GM19452 (cell line): ENCODE results near the gene SLC39A11.

Experiments used
- ATAC-seq: cut with Tn5 transposase; IDR thresholded peaks from one replicate; pipeline ENCODE4 v1.9.1; 2021; ENCODE audit not compliant: unreplicated experiment

SLC39A11 gene

GRCh38 chr17:72984145-72984925 is 108.2 kb downstream of the SLC39A11 start:
- no peak for ATAC-seq

DNA sequence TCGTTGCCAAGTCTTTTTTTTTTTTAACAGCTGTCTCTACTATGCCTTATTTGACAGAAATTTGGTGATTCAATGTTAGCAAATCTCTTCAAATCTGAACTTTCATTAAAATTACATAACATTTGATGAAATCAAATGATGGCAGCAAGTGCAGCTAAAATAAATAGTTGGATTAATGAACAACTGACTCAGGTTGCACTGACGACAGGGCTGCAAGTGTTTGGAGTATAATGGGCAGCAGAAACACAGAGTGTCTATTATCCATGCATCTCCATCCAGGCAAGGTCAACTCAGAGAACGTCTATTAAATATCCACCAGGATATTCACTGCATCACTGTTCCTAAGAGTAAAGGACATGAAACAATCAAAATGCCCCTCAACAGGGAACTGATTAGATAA is 109.8 kb downstream of the SLC39A11 start:
- no peak for ATAC-seq

GRCh38 chr17:72978593-72979218 is 113.8 kb downstream of the SLC39A11 start:
- ATAC-seq: no peak

GRCh38 chr17:72977771-72978417 is 114.6 kb downstream of the SLC39A11 start:
- no peak for ATAC-seq

DNA sequence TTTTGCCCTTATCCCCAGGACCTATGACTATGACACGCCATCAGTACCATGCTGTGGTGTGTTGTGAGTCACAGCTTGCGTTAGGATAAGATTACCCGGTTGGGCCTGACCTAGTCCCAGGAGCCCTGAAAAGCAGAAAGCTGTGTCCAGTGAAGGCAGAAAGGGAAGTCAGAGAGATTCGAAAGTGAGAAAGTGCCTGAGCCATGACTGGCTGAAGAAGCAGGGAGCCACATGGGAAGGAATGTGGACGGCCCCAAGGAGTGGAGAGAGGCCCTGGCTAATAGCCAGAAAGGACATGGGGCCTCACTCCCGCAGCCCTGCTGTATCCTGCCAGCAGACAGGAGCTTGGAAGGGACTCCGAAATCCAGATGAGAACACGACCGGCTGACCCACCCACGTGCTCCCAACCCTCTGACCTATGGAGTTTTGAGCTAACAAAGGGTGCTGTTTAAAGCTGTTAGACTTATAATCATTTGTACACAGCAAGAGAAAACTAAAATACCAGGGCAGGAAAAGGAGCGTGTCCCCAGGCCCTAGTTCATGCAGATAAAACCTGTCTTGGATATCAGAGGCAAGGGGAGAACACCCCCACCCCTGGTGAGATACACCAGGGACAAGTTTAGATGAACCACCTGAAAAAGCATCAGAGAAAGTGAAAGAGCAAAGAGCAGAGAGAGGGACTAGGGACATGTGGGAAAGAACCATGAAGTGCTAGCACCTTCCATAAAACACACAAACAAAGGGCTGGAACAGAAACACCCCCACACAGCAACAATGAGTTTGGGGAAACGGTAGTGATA is 115.3 kb downstream of the SLC39A11 start:
- no peak for ATAC-seq

GRCh38 chr17:72975509-72975908 is 117.0 kb downstream of the SLC39A11 start:
- ATAC-seq: no peak

DNA sequence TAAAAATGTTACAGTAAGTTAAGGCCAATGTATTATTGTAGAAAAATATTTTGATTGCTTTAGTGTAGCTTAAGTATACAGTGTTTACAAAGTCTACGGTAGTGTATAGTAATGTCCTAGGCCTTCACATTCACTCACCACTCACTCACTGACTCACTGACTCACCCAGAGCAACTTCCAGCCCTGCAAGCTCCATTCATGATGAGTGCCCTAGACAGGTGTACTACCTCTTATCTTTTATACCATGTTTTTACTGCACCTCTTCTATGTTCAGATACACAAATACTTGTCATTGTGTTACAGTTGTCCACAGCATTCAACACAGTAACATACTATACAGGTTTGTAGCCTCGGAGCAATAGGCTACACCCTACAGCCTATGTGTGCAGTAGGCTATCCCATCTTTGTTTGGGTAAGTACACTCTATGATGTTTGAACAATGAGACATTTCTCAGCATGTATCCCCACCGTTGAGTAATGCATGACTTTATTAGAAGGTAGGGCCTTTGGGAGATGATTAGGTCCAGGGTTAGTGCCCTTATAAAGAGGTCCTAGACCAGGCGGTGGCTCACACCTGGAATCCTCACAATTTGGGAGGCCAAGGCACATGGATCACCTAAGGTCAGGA is 117.8 kb downstream of the SLC39A11 start:
- no peak for ATAC-seq

- no peak for ATAC-seq
Observed at GRCh38 chr17:72972263-72972951, 120.1 kb downstream of the SLC39A11 start.

- ATAC-seq: no peak
Observed at GRCh38 chr17:72971226-72971880, 121.1 kb downstream of the SLC39A11 start.

GRCh38 chr17:72970797-72971196 is 121.7 kb downstream of the SLC39A11 start:
- ATAC-seq: no peak

- ATAC-seq: no peak
Observed at GRCh38 chr17:72970246-72970645, 122.2 kb downstream of the SLC39A11 start.

- ATAC-seq: no peak
Observed at GRCh38 chr17:72969293-72969906, 123.1 kb downstream of the SLC39A11 start.

DNA sequence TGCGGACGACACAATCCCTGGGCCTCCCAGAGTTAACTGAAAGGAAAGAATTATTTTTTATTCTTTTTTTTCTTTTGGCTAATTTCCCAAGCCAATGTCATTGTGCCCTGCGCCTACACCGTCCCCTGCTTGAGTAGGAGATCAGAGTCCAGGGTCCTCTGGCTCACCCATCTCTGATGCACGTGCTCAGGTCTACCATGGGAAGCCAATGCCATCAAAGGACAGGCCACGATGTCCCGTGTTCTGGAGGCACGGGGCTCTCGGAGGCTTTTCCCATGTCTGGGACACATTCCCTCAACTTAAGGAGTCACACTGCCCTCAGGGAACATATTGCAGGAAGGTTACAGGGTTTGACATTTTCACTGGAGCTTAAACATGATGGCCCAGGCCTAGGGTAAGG is 123.7 kb downstream of the SLC39A11 start:
- no peak for ATAC-seq

GRCh38 chr17:72967977-72968585 is 124.4 kb downstream of the SLC39A11 start:
- ATAC-seq: no peak

DNA sequence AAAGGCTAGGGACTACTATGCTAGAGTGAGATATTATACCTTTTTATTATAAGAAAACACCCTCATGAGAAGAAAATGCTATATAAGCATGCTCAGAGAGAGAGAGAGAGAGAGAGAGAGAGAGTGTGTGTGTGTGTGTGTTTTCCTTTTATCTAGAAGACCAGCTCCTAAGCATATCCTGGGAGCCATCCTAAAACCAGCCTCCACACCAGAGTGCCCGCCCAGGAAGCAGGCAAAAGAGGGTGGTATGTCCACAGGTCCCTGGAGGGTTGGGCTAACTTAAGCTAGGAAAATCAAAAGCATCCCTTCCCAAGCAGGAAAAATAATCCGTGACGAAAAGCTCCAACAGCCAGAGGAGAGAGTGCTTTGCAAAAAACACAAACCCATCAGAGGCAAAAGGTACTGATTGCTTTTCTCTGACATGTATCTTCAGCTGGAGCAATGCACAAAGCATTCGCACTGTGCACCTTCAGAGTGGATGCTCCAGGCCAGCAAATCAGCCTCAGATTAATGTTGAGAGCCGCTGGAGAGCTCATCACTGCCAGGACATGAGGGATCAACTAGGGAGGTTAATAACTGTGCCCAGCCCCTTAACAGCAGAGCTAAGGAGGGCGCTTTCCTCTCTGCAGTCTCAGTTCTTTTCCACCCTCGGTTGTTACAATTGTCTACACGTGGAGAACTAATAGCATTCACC is 125.1 kb downstream of the SLC39A11 start:
- ATAC-seq: no peak

DNA sequence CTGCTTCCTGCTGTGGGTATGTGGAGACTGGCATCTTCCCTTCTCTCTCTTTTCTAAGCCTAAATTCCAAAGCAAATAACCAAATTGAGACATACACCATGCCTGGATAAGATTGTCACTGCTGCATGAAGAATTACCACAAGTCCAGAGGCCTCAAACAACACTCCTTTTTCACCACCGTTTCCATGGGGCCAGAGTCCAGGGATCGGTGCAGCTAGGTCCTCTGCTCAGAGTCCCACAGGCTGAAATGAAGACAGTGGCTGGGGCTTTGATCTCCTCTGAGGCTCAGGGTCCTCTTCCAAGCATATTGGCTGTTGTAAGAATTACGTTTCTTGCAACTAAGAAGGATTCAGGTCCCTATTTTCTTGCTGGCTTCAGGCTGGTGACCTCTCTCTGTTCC is 130.4 kb downstream of the SLC39A11 start:
- ATAC-seq: no peak

- ATAC-seq: no peak
Observed at GRCh38 chr17:72955391-72956140, 136.9 kb downstream of the SLC39A11 start.

DNA sequence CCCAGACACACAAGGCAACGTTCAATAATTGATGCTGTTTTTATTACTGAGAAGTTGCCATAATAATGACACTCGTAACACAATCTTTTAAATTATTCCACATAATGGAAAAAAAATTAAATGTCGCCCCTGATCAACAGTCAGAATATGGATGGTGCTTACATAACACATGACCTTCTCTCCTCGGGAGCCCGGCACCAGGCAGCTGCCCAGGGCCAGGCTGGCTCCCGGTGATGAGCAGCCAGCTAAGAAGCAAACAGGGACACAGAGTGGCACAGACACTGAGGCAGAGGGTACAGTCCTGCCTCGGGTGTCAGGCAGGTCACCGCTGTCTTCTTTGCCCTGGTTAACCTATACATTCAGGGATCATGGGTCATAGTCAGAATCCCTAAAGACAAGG is 137.9 kb downstream of the SLC39A11 start:
- no peak for ATAC-seq
